Smooth muscle cell (in vitro differentiated cells): ENCODE measurements around the gene BCL2L13. TPM values are rescaled to one million over a fixed set of nuclear protein-coding genes. Genes with fewer than 3 reads are reported as not detected.

Experiments
- DNase-seq: peaks from one replicate; lab custom pipeline; 2025; ENCODE audit not compliant: unreplicated experiment; lab: John Stamatoyannopoulos, UW
- H2AFZ ChIP-seq: fragments of 200-600 bp; sonication (generic); 2 replicates; pipeline ENCODE4 v1.6.0; 2016; ENCODE audit warnings: antibody characterized with exemption, low read depth, mild to moderate bottlenecking
- H3F3A ChIP-seq: fragments of 200-600 bp; sonication (generic); 2 replicates; pipeline ENCODE4 v1.6.0; 2017; ENCODE audit warnings: antibody characterized with exemption, low read depth
- H3K27ac ChIP-seq: fragments of 200-600 bp; sonication (generic); 2 replicates; pipeline ENCODE4 v1.5.1; 2016; ENCODE audit warnings: low read depth, mild to moderate bottlenecking
- H3K27me3 ChIP-seq: fragments of 200-600 bp; sonication (generic); 2 replicates; pipeline ENCODE4 v1.6.1; 2016; ENCODE audit warnings: low read depth, mild to moderate bottlenecking
- H3K36me3 ChIP-seq: fragments of 200-600 bp; sonication (generic); 2 replicates; pipeline ENCODE4 v1.5.1; 2016; ENCODE audit warnings: low read depth
- H3K4me1 ChIP-seq: fragments of 200-600 bp; sonication (generic); 2 replicates; pipeline ENCODE4 v1.5.1; 2016; ENCODE audit warnings: low read depth
- H3K4me2 ChIP-seq: fragments of 200-600 bp; sonication (generic); 2 replicates; pipeline ENCODE4 v1.6.0; 2016; ENCODE audit warnings: mild to moderate bottlenecking
- H3K4me3 ChIP-seq: fragments of 200-600 bp; sonication (generic); 2 replicates; pipeline ENCODE4 v1.5.1; 2016; ENCODE audit warnings: mild to moderate bottlenecking
- H3K79me2 ChIP-seq: fragments of 200-600 bp; sonication (generic); 2 replicates; pipeline ENCODE4 v1.6.0; 2016; ENCODE audit warnings: low read depth, mild to moderate bottlenecking
- H3K9ac ChIP-seq: fragments of 200-600 bp; sonication (generic); 2 replicates; pipeline ENCODE4 v1.6.0; 2016; ENCODE audit warnings: low read depth
- H3K9me3 ChIP-seq: fragments of 200-600 bp; sonication (generic); replicated peaks from 2 replicates; pipeline ENCODE4 v1.5.1; 2016; ENCODE audit warnings: low read depth
- H4K20me1 ChIP-seq: fragments of 200-600 bp; sonication (generic); 2 replicates; pipeline ENCODE4 v1.6.0; 2016; ENCODE audit warnings: low read depth
- WGBS: methylation state at CpG from one replicate; pipeline ENCODE4 v1.1.7; 2016; ENCODE audit warnings: low lambda C conversion rate; 5-methylcytosine and 5-hydroxymethylcytosine counted together
- polyA plus RNA-seq: library from polyadenylated mRNA; unstranded; fragments of >200 nt; fragmentation: Nextera tagmentation; extraction: Ambion mirVana; gene quantifications from 2 replicates; pipeline ENCODE4 v1.2.1, GENCODE V29; 2016
- total RNA-seq: library from RNA; depleted of rRNA; stranded (reverse); fragments of >200 nt; gene quantifications from 2 replicates; pipeline ENCODE4 v1.2.3, GENCODE V29; 2014
- TF ChIP-seq, protein P1 (sequence below): fragments of 200-600 bp; sonication (generic); IDR thresholded peaks from 2 replicates; pipeline ENCODE4 v1.5.1; 2017; ENCODE audit warnings: borderline replicate concordance, mild to moderate bottlenecking, antibody characterized with exemption; ENCODE audit not compliant: insufficient read depth, poor library complexity, severe bottlenecking

BCL2L13 gene
- total and polyA plus RNA-seq, 2 experiments from 2014 or later: 16.7 to 27.0 TPM

DNA sequence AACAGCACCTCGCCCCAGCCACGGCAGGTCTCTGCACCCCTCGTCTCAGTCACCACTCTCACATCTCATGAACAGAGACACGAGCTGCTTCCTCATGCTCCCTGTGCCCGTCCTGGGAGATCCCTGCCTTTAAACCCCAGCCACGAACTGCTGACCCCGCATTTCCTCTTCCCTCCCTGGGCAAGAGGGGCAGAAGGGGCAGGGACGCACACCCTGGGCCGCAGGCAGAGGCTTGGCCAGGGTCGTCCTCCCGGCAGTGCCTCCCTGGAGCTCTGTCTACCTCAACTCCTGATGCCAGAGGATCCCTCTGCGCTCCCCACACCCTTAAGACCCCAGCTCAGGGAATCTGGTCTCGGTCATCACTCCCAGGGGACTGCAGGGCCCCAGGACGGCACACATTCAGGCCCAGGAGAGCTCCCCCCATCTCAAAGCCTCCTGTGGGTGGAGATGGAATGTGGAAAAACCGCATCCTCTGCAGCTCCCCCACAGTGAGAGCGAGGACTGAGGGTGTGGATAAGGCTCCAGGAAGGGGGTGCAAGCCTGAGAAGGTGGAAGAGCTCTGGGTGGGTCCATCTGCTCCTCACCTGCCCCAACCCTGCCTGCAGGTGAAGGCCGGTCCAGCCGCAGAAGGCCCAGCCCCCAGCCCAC, 134.5 kb downstream of the BCL2L13 start:
- Histone ChIP-seq H3K27ac (no peak overlapping the region), H3K9me3 (no peaks in the 10 kb centered on the region), H3F3A (no peaks in the 10 kb centered on the region), H3K4me1 (peaks cover 8% of the 10 kb centered on the region), H3K79me2 (no peaks in the 10 kb centered on the region), H3K4me3 (peak overlapping the region; percentile 71), H3K27me3 (no peaks in the 10 kb centered on the region), H3K9ac (no peak overlapping the region), H3K4me2 (peak overlapping the region; percentile 90), H3K36me3 (no peaks in the 10 kb centered on the region), H4K20me1 (peaks cover 17% of the 10 kb centered on the region), H2AFZ (peak overlapping the region; percentile 54)
- no peak for DNase-seq
- WGBS: 45% methylated on average over 18 of the region's 18 CpGs
- TF ChIP-seq, protein P1, sequence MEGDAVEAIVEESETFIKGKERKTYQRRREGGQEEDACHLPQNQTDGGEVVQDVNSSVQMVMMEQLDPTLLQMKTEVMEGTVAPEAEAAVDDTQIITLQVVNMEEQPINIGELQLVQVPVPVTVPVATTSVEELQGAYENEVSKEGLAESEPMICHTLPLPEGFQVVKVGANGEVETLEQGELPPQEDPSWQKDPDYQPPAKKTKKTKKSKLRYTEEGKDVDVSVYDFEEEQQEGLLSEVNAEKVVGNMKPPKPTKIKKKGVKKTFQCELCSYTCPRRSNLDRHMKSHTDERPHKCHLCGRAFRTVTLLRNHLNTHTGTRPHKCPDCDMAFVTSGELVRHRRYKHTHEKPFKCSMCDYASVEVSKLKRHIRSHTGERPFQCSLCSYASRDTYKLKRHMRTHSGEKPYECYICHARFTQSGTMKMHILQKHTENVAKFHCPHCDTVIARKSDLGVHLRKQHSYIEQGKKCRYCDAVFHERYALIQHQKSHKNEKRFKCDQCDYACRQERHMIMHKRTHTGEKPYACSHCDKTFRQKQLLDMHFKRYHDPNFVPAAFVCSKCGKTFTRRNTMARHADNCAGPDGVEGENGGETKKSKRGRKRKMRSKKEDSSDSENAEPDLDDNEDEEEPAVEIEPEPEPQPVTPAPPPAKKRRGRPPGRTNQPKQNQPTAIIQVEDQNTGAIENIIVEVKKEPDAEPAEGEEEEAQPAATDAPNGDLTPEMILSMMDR: no peak

DNA sequence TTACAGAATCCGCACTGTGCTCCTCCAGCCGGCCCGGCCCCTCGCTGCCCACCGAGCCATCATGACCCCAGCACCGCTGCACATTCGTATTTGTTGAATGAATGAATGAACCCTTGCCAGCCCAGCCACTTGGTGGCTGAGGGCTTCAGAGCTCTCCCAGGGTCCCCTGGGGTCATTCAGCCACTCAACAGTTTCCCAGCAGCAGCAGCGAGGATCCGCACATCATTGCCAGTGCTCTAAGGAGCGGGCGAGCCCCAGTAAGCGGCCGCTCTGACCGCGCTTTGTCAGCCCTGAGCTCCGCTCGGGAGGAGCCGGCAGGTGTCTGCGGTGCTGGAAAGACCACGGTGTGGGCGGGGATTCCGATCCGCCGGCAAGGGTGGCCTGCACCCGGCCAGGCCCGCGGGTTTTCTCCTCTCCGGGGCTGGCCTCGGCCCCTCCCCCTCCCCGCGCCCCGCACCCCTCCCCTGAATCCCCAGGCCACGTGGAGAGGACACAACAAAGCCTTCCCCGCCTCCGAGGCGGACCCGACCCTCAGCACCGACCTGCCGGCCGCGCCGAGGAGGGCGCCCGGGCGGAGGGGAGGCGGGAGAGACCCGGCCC, 135.1 kb downstream of the BCL2L13 start:
- Histone ChIP-seq H3K4me2 (peak overlapping the region; percentile 90), H3K4me3 (peak overlapping the region; percentile 71), H3K4me1 (peaks cover 8% of the 10 kb centered on the region), H3K79me2 (no peaks in the 10 kb centered on the region), H3K36me3 (no peaks in the 10 kb centered on the region), H4K20me1 (peaks cover 17% of the 10 kb centered on the region), H3K27ac (no peak overlapping the region), H3K27me3 (no peaks in the 10 kb centered on the region), H3K9ac (no peak overlapping the region), H3K9me3 (no peaks in the 10 kb centered on the region), H2AFZ (peak overlapping the region; percentile 54), H3F3A (no peaks in the 10 kb centered on the region)
- peak; percentile 14 for DNase-seq
- TF ChIP-seq, protein P1: no peak
- WGBS: 7% methylated on average over 26 of the region's 47 CpGs

DNA sequence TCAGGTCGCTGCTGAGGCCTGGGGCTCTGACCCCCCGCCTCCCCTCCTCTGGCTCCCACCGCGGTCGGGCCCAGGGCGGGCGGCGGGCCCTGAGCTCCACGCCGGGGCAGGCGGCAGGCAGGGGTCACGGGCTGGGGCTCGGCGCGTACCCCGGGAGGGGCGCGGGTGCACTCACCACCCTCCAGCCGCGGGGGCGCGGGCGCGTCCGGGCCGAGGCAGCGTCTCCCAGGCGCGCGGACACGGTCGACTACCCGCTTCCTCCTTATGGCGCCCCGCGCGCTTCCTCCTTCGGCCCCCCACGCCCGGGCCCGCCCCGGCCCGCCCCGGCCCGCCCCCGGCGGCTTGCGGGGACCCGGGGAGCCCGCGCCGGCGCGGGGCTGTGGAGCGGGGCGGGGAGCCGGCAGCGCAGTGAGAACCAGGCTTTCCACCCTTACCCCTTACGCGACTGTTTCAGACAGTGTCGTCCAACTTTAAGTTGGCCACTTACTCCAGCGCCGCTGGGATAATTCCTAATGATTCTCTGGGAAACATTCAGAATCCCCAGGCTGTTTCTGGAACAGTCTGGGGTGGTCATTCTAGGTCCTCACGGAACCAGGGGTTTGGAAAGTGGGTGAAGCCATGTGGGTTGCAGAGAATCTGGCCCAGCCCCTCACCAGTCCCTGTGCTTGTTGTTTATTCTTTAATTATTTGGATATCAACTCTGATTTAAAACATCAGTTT, 135.8 kb downstream of the BCL2L13 start, which contains the start of gene BID:
BID (minus strand) TSS at position 264 of the 720 bp plus-strand sequence. CDS start 24,353 bp downstream, outside the sequence.
- Histone ChIP-seq H3F3A (no peaks in the 10 kb centered on the region), H3K4me2 (peak within 1 kb of the TSS; percentile 90), H3K9me3 (no peaks in the 10 kb centered on the region), H3K9ac (no peak within 1 kb of the TSS), H3K27ac (no peak within 1 kb of the TSS), H3K79me2 (no peaks in the 10 kb centered on the region), H3K4me1 (peaks cover 9% of the 10 kb centered on the region), H3K27me3 (no peaks in the 10 kb centered on the region), H2AFZ (peak within 1 kb of the TSS; percentile 54), H3K36me3 (no peaks in the 10 kb centered on the region), H4K20me1 (peaks cover 17% of the 10 kb centered on the region), H3K4me3 (peak within 1 kb of the TSS; percentile 71)
- TF ChIP-seq, protein P1: no peak
- peak; percentile 12 for DNase-seq
- 3% methylated on average over 19 of the region's 64 CpGs for WGBS
